Stimulated activated CD4-positive, alpha-beta T cell treated with anti-CD3 and anti-CD28 coated beads, Interleukin-2, amount 100 ng/mL, for 48 hours (primary cell): ENCODE results near the gene SETD3.

Experiments
- DNase-seq, 2 donors: peaks; one replicate each; pipeline ENCODE4 v3.0.0-alpha.2; 2020

The SETD3 gene

GRCh38 chr14:99389174-99389826, 91.4 kb downstream of the SETD3 start:
- DNase-seq = peak; percentile 55

- DNase-seq = no peak
Observed at GRCh38 chr14:99388286-99388685, 92.4 kb downstream of the SETD3 start.

GRCh38 chr14:99387880-99388279, 92.8 kb downstream of the SETD3 start:
- DNase-seq = no peak

GRCh38 chr14:99384450-99385417, 95.9 kb downstream of the SETD3 start:
- DNase-seq = no peak

GRCh38 chr14:99383472-99384449, 96.9 kb downstream of the SETD3 start:
- DNase-seq = no peak

GRCh38 chr14:99382781-99383471, 97.7 kb downstream of the SETD3 start:
- no peak for DNase-seq

- no peak for DNase-seq
Observed at GRCh38 chr14:99382071-99382470, 98.6 kb downstream of the SETD3 start.

GRCh38 chr14:99381688-99382060, 99.0 kb downstream of the SETD3 start:
- no peak for DNase-seq

- no peak for DNase-seq
Observed at GRCh38 chr14:99380991-99381687, 99.5 kb downstream of the SETD3 start.

- DNase-seq = no peak
Observed at GRCh38 chr14:99380402-99380801, 100.3 kb downstream of the SETD3 start.

GRCh38 chr14:99378782-99379214, 101.9 kb downstream of the SETD3 start:
- DNase-seq = no peak

GRCh38 chr14:99377951-99378350, 102.7 kb downstream of the SETD3 start:
- no peak for DNase-seq

GRCh38 chr14:99374964-99375363, 105.7 kb downstream of the SETD3 start:
- no peak for DNase-seq

GRCh38 chr14:99363616-99364290, 116.9 kb downstream of the SETD3 start:
- DNase-seq = no peak

- DNase-seq = no peak
Observed at GRCh38 chr14:99363051-99363450, 117.6 kb downstream of the SETD3 start.

GRCh38 chr14:99361596-99362215, 119.0 kb downstream of the SETD3 start:
- no peak for DNase-seq

GRCh38 chr14:99360774-99361595, 119.7 kb downstream of the SETD3 start:
- no peak for DNase-seq

- DNase-seq = no peak
Observed at GRCh38 chr14:99359906-99360305, 120.8 kb downstream of the SETD3 start.

- no peak for DNase-seq
Observed at GRCh38 chr14:99357916-99358390, 122.7 kb downstream of the SETD3 start.
